HepG2 (cell line): ENCODE measurements around the gene TMEM269.

ENCODE experiments used
- EP300 ChIP-seq, 3 experiments: sonication (generic) in 1 of 3; formaldehyde crosslinking in 1 of 3; IDR thresholded peaks; 2 replicates each; pipeline versions ENCODE4 v1.5.1 to v1.6.1; 2011 to 2020; ENCODE audit warnings: low read depth in 2 of 3, low read length in 2 of 3, borderline replicate concordance in 1 of 3, improper control_type of control experiment in 1 of 3, mild to moderate bottlenecking in 1 of 3, missing genetic modification reagents in 1 of 3, moderate library complexity in 1 of 3
- MAFG ChIP-seq: sonication (generic); formaldehyde crosslinking; IDR thresholded peaks from 2 replicates; pipeline ENCODE4 v1.5.1; 2020; ENCODE audit warnings: mild to moderate bottlenecking, missing genetic modification reagents
- ZNF274 ChIP-seq: sonication (generic); formaldehyde crosslinking; IDR thresholded peaks from 2 replicates; pipeline ENCODE4 v1.5.1; 2020; ENCODE audit warnings: mild to moderate bottlenecking, missing genetic modification reagents
- ZNF335 ChIP-seq: sonication (generic); formaldehyde crosslinking; IDR thresholded peaks from 2 replicates; pipeline ENCODE4 v1.4.0; 2020; ENCODE audit warnings: missing genetic modification reagents
- TF ChIP-seq, protein P1 (sequence below): sonication (generic); formaldehyde crosslinking; IDR thresholded peaks from 2 replicates; pipeline ENCODE4 v1.5.0; 2020; ENCODE audit warnings: missing genetic modification reagents

DNA sequence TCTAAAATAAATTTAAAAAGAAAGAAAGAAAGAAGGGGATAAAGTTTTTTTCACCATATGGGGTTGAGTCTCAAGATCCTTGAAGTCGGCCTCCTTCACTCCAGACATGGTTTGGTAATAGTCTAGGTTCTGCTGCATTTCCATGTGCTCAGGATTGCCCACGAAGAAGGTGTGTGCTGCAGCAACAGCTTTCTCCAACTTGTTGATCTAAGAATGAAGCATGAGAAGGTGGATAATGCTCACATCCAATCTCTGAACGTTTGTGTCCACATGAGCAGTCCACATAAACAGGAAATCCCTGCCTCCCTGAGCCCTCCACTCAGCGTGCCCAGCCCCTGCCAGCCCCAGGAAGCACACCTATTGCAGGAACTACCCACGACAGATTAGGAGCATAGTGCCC, 22.5 kb upstream of the TMEM269 start:
- TF ChIP-seq MAFG (CRISPR knock-in tag): no peak
- TF ChIP-seq EP300 (IDR thresholded peaks at IDR 0.05; ENCODE audit: low read depth in 2 of 2, low read length in 2 of 2): no peak
- TF ChIP-seq EP300 (CRISPR knock-in tag; IDR thresholded peaks at IDR 0.05; ENCODE audit: borderline replicate concordance): no peak
- TF ChIP-seq ZNF274 (CRISPR knock-in tag): no peak
- no peak for TF ChIP-seq ZNF335 (CRISPR knock-in tag)
- TF ChIP-seq, protein P1, sequence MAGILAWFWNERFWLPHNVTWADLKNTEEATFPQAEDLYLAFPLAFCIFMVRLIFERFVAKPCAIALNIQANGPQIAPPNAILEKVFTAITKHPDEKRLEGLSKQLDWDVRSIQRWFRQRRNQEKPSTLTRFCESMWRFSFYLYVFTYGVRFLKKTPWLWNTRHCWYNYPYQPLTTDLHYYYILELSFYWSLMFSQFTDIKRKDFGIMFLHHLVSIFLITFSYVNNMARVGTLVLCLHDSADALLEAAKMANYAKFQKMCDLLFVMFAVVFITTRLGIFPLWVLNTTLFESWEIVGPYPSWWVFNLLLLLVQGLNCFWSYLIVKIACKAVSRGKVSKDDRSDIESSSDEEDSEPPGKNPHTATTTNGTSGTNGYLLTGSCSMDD: no peak
